Eye (tissue), 1 donor: ENCODE measurements around the gene FGF18.

Experiments
- DNase-seq: peaks from one replicate; pipeline ENCODE4 v3.0.0-alpha.2; 2015

The FGF18 gene

GRCh38 chr5:171425596-171426244 is 6.3 kb downstream of the FGF18 start:
- DNase-seq, result no peak

- no peak for DNase-seq
These were observed 6.8 kb downstream of the FGF18 start for GRCh38 chr5:171426266-171426665.

DNA sequence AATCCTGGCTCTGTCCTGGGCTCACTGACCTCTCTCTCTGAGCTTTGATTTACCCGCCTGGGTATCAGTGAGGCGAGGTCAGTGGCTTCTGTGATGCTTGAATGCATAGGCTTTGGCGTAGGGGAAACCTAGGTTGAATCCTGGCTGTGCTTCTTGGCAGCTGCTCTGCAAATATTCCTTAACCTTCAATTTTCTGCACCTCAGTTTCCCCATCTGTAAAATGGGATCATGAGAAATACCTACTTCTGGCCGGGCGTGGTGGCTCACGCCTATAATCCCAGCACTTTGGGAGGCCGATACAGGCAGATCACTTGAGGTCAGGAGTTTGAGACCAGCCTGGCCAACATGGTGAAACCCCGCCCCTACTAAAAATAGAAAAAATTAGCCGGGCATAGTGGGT is 7.2 kb downstream of the FGF18 start:
- DNase-seq, result no peak

DNA sequence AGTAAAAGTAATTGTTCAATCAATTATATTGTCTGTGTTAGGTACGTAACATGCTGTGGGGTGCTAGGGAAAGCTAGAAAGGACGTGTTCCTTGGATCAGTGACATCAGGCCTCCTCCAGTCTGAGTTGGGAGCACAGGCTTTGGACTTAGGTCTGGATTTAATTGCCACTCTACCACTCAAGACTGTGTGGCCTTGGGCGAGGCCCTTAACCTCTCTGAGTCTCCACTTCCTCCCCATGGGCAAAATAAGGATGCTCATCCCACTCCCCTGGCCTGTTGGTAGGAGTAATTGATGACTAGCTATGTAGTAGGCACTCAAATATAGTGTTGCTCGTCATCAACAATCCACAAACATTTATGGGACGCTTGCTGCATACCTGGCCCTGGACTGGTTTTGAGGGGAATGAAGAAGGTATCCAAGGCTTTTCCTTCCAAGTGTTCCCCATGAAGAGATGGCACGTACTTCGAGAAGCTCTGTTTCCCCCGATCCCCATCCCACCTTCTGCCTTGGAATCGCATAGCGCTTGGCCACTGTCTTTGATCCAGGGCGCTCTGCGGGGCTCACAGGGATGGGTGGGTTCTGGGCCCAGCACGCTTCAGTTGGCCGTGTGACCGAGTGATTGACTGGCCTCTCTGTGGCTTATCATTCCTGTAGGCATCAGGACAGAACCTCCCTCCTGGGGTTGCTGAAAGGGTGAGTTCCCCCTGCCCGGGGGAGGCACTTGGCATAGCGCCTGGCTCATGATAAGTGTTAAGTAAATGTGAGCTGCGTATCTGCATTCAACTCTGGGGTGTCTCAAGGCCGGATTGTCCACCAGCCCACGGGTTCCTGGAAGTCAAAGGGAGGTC is 8.1 kb downstream of the FGF18 start:
- no peak for DNase-seq

DNA sequence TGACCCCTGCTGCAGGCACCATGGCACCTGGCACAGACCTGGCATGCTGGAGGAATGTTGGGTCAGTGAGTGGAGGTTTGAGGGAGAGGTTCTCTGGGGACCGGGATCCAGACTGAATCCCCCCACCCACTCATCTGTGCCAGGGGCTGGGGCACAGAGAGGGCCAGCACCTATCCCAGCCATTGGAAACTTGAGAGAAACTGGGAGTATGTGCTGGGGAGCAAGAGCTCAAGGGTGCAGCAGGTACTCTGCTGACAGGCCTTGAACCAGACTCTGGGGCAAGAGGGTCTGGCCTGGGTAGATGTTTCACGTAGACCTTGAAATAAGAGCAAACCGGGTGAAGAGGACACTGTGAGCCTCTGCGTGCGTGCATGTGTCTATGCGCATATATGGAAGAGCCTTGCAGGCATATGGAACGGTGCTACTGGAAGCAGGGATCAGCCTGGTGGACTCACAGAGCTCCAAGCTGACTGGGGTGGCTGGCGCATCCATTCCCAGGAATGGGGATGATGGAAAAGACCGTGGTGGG is 8.8 kb downstream of the FGF18 start:
- no peak for DNase-seq

DNA sequence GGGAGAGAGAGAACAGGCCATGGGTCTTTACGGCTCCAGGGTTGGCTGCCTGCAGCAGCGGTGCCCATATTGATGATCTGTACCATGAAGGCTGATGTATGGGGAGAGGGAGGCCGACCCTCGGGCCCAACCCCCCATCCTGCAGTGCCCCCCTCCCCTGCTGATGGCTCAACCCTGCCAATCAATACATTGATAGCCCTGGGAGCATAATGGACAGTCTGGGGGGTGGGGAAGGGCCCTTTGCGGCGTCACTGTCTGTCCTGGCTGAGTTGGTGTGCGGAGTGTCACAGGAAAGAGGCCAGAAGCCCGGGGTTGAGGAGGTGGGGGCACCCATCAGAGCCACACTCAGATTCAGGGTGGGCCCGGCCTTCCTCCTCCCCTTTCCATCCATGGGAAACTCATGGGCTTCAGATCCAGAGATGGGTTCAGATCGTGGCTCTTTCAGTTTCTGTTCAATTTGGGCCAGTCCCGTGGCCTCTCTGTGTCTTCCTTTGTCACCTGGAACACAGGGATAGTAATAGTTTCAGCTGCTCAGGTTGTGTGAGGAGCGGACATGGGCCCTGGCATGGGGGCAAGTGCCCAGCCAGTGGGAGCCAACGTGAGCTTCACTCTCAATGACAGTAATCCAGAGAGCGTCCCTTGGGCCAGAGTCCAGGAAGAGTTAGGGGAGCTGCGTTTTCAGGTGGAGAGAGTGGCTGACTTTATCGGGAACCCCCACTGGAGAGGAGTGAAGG is 9.5 kb downstream of the FGF18 start:
- DNase-seq, result no peak

DNA sequence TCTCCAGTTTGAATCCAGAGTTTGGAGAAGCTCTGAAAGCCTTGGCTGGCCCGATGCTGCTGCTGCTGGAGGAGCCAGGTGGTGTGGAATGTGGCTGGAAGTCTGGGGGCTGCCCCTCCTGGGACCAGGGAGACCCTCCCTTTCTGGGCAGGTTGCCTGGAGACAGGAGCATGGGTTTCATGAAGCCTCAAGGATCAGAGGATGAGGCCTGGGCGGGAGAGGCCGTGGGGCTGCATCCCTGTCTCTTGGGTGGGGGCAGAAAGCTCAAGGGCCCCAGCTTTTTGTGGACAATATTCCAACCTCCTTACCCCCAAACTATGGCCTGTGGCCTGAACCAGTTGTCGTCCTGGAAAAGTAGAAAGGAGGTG is 10.1 kb downstream of the FGF18 start:
- no peak for DNase-seq

- DNase-seq, result no peak
These were observed 11.9 kb downstream of the FGF18 start for GRCh38 chr5:171431251-171431777.

- DNase-seq, result no peak
These were observed 12.6 kb downstream of the FGF18 start for GRCh38 chr5:171432076-171432475.

DNA sequence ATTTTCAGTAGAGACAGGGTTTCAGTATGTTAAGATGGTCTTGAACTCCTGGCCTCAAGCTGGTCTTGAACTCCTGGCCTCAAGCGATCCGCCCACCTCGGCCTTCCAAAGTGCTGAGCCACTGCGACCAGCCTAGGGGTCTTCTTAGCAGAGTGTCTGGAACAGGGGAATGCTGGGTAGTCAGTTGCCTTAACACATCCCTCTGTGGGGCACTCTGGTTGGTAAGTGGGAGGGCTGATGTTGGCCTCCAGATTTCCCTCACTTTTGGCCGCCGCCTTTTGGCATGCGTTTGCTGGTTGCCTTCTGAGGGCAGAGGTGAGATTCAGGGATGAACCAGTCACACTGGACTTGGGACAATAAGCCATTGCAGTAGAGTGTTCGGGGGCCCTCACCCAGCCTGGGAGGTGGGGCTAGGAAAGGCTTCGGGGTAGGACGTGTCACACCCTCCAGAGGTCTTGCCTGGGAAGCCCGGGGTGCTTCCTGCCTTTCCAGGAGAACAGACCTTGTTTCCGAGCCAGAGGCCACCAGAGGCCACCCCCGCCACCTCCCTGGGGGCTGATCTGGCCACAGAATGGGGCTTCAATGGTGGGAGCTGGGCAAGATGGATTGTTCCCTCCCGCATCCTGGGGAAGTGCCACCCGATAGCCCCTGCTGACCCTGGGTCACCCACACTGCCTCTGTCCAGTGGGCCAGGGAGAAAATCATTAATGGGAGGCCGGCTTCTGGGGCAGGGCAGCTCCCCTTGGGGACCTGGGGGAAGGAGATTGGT is 13.3 kb downstream of the FGF18 start:
- no peak for DNase-seq

DNA sequence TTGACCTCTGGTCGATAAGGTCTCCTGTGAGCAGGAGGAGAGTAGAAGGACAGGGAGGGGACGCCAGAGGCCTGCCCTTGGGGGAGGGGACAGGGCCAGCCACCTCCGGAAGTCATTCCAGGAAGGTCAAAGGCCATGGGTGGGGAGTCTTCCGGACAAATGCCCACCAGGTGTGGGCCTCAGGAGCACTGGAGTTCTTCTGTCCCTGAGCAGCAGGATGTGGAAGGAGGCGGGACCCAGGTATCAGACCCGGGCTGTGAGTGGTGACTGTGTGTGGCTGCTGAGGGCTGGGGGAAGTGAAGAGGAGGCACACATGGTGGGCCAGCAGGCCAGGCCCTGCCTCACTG is 13.9 kb downstream of the FGF18 start:
- DNase-seq, result no peak

- DNase-seq, result no peak
These were observed 14.7 kb downstream of the FGF18 start for GRCh38 chr5:171433982-171434676.

- no peak for DNase-seq
These were observed 15.4 kb downstream of the FGF18 start for GRCh38 chr5:171434874-171435273.

DNA sequence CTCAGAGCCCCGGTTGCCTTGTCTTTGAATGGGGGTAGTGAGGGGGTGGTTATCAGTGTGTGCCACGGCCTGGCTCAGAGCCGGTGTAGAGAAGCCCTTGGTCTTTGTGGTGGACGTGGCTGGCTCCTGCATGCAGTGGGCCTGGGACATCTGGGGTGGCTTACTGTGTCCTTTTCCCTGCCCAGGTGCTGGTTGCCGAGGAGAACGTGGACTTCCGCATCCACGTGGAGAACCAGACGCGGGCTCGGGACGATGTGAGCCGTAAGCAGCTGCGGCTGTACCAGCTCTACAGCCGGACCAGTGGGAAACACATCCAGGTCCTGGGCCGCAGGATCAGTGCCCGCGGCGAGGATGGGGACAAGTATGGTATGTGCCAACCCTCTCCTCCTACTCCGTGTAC is 16.5 kb downstream of the FGF18 start:
- no peak for DNase-seq

- no peak for DNase-seq
These were observed 17.4 kb downstream of the FGF18 start for GRCh38 chr5:171436804-171437285.

GRCh38 chr5:171437286-171437821 is 17.9 kb downstream of the FGF18 start:
- peak; percentile 65 for DNase-seq

DNA sequence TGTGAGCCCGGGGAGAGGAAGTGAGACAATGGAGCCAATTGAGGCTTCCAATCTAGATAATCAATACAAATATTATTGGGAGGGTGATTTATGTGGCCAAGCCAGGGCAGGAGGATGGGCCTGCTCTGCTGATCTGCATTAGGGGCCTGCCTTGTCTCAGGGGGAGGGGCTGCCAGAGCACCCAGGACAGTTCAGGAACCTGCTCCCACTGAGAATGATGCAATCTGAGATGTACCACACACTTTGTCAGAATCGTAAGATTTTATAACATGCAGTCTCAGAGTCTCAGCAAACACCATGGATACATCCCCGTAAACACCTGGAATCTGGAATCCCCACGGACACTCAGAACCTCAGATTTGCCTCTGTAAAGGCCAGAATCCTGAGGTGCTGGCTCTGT is 19.3 kb downstream of the FGF18 start:
- no peak for DNase-seq

DNA sequence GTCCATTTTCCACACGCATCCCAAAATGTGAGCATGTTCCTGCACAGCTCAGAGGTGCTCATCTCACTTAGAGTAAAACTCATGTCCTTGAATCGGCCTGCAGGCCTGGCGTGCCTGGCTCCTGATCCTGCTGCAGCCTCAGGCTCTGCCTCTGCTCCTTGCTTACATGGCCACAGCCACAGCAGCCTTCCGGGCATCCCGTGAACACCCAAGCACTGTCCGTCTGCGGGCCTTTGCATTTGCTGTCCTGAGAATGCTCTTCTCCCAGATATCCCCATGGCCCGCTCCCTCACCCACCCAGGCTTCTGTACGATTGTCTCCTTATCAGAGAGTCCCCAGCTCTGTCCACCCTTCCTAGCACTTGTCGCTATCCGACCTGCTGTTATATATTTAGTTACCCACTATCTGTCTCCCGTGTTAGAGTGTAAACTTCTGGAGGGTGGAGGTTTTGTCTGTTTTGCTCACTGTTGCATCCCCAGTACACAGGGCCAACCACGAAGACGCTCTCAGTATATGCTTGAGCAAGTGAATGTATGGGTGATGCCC is 21.9 kb downstream of the FGF18 start:
- DNase-seq, result no peak

DNA sequence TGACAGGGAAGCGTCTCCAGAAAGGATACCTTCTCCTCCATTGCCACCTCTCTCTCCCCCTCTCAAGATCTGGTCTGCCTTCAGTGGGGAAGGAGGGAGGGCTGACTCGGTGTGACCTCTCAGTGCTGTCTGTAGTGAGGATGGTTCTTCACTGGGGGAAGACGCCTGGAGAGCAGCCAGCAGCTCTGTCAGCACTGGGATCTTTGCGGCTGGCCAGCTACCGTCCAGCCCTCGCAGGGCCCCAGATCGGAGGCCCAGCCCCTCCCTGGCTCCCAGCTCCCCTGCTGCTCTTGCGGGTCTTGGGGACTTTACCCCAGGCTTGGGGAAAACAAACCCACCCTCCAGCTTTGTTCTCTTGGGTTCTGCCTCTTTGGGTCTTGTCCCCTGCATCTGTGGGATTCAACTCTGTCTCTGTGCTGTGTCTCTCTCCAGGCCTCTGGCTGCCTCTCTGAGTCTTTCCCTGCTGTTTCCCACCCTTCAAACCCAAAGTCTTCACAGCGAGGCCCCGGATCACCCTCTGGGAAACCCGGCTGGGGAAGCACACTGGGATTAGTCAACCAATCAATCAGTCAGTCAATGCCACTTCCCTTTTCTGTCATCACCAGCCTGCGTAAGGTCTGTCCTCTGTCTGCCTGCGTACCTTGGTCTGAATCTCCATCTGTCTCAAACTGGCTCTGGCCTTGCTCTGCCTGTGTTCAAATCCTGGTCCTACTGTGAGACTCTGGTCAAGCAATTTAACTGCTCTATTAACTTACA is 23.0 kb downstream of the FGF18 start:
- peak; percentile 40 for DNase-seq

DNA sequence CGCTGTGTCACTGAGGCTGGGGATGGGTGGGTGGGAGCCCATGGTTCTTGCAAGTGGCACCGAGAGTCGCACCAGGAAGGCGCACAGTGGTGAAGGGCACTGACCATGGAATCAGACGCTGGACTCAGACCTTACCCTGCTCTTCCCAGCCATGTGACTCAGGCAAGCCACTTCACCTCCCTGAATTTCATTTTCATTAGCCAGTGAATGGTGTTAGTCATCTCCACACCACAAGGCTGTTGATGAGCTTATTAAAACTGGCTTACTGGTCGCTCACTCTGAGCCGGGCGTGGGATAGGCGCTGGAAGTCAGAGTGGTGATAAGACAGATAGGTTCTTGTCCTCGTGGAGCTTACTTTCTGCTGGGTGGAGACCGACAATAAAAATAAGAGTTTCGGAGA is 25.1 kb downstream of the FGF18 start:
- DNase-seq, result no peak
